Measurements from ENCODE around the gene CYP17A1.

DNA sequence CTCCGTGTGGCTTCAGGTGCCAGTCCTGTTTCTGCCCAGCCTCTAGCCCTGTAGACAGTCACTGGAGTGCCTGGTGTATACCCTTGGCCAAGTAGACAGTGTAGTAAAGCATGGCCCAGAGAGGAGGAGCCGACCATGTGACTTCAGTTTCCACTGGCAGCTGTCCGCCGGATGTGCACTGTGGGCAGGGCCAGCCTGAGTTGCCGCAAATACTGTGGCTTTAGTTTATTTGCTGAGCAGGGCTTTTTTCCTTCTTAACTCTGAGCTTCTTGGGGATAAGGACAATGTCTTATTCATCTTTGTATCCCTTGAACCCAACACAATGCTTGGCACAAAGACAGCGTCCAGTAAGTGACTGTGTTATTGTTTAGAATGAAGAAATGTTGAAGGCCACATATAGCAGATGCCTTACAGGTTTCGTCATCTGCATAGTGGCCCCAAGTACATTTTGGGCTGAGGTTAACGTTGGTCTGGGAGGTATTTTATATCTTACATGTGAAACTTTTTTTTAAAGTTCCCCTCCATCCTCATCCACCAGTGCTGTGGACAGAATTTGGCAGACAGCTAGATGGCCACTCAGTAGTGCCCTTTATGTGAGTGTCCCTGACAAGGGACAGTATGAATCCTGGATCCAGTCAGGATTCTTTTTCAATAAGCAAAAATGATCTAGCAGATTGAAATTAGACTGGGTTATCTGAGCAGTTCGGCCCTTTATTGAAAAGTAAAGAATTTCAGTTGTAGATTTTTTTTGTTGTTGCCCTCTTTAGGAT lies 40.6 kb downstream of the CYP17A1 start:
- TF ChIP-seq POLR2A (IDR thresholded peaks at IDR 0.05; ENCODE audit: low read length), result peak; percentile 65
- TF ChIP-seq GATA1 (IDR thresholded peaks at IDR 0.05; ENCODE audit: low read depth, low read length), result no peak

All from erythroblast (primary cell).